Right renal pelvis (tissue), 4 donors: Measurements from ENCODE around the gene TMEM139. TPM values are rescaled to one million over a fixed set of nuclear protein-coding genes. Genes with fewer than 3 reads are reported as not detected.

Experiments used
- DNase-seq, 4 donors: peaks; one replicate each; pipeline ENCODE4 v3.0.0-alpha.2; 2013; ENCODE audit warnings: low read depth in 4 of 4, low spot score in 3 of 4, missing footprints in 1 of 4
- polyA plus RNA-seq, 4 donors: library from polyadenylated mRNA; unstranded; fragments of 120-200 nt; gene quantifications; one replicate each; pipeline ENCODE4 v1.2.1, GENCODE V29; 2013; ENCODE audit not compliant: insufficient read length in 4 of 4

Gene TMEM139
- polyA plus RNA-seq, 4 donors = 57.0 to 76.0 (median 60.8) TPM

DNA sequence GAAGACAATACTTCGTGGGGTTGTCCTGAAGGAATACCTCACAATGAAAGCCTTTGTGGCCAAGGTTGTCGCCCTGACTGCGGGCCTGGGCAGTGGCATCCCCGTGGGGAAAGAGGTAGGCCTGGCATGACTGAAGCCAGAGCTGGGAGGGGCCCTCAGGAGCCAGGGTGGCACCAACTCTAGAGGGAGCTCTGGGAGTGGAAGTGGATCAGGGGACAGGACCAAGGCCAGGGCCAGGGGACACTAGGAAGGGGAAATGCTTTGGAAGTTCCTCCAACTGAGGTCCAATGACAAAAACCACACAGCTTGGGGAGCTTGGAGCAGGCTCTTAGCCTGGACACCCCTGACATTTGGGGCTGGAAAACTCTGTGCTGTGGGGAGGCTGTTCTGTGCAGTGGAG, 37.0 kb downstream of the TMEM139 start:
- DNase-seq = no peak

DNA sequence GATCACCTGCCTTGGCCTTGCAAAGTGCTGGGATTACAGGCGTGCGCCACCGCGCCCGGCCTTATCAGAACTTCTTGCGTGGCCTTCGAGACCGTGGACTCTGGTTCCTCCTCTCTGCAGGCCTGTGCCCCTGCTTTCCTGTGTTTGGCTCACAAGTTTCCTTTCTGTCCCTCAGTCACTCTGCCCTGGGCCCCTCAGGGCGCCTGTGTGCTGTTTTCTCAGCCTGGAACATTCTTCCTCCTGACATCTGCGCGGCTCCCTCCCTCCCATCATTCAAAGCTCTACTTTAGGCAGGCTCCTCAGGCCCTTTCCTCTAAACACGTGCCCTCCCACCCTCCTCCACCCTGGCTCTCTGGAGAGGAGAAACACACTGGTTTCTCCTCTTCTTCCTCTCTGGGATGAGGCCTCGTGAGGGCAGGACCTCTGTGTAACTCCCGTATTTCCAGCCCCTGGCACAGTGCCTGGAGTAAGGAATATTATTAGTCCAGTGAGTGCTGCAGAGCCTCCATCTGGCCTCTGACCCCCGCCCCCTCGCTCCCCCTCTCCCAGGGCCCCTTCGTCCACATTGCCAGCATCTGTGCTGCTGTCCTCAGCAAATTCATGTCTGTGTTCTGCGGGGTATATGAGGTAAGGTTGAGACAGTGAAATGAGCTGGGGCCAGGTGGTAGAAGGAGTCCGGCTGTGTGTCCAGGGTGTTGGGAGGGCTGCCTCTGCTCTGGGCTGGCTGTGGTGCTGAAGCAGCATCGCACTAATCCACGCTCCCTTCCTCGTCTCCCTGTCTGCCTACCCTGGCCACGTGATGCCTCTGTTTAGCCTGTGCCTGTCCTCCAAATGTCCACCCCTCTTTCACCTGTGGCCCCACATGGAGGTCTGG, 38.2 kb downstream of the TMEM139 start:
- peak in 1 of 4 donors; percentile 25 for DNase-seq

DNA sequence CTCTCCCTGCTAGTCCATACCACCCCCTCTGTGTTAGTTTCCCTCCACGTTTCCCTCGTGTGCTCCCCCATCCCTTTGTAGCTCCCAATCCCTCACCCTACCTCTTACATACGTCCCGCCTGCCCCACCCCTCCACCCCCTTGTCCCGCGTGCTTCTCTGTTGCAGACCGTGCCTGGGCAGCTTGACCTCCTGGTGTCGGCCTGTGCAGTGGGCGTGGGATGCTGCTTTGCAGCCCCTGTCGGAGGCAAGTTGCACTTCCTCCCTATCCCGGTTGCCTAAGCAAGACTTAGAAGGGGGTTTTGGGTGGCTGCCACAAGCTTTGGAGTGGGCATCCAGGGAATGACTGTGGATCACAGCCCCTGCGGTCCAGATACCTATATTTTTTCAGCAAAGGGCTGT, 38.9 kb downstream of the TMEM139 start:
- no peak for DNase-seq

DNA sequence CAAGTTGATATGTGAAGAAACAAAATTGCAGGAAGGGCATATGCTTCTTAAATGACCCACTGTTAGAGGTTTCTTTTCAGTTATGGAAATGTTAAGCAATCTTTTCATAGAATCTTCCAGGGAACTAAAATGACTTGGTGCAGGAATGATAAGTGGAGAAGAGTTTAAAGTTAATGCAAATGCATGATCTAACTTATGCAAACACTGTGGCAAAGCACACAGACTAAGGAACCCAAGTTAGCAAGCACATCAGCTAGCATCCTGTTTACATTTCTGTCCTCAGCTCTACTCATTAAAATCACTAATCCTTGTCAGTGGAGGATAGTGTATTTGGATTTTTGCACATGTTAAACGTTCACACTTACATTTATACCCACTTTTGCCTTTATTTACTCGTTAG, 40.5 kb downstream of the TMEM139 start:
- no peak for DNase-seq

DNA sequence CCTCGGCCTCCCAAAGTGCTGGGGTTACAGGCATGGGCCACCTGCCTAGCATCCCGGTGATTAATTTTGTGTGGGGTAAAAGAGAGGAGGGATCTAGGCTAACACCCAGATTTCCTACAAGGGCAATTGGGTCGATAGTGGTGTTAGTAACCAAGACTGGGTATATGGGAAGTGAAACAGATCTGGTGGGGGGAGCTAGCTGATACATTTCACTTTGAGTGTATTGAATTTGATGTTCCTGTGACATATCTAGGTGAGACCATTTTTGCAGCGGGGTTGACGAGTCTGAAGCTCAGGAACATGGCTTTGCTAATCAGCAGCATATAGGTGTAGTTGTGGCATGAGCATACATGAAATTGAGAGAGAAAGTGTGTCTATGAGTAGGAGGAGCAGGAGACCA, 43.1 kb downstream of the TMEM139 start:
- no peak for DNase-seq

DNA sequence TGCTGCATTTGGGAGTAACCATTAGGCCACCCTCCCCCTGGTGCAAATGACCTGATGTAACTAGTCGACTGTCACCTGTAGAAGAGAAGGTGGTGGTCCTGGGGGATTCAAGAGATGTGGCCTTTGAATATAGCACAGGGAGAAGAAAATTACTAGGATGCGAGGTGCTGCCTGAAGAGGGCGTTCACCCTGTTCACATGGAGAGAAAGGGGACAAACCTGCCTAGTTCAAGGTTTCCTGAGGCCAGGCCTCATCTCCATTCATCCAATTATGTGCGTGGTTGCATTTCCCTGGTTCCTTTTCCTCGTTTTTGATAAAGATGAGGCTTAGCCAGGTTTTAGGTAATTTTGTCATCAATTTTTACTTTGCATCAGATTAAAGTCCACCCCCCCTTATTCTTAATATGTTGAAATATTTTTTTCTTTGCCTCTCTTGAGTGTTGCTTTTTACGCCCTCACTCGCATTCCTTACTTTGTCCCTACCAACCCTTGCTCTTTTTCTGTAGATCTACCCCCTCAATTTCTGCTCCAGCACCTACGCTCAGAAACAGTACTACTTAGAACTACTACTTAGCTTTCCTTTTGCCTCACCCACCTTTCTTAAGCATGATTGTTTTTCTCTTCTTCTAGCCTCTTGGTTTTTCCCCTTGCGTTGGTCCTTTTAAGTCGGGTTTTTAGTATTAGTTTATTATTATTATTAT, 44.9 kb downstream of the TMEM139 start:
- no peak for DNase-seq

DNA sequence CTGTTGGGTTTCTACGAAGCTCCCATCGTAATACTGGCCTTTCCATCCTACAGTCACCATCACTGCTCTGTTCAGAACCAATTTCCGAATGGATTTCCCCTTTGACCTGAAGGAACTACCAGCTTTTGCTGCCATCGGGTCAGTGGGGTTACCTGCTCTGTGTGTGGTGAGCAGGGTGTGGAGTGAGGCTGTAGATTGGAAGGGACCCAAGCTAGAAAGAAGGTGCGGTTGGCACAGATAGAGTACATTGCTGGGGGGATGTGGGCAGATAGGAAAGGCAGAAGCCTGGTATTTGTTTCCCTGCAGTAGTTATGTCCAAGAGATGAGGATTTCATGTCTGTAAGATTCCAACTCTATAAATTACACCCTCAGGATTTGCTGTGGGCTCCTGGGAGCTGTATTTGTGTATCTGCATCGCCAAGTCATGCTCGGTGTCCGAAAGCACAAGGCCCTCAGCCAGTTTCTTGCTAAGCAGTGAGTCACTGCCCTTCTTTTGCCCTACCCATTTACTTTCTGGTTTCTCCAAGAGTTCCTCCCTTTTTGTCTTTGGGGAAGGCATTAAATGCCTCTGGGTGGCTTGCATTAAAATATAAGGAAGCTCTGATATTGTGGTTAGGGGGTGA, 46.5 kb downstream of the TMEM139 start:
- no peak for DNase-seq

DNA sequence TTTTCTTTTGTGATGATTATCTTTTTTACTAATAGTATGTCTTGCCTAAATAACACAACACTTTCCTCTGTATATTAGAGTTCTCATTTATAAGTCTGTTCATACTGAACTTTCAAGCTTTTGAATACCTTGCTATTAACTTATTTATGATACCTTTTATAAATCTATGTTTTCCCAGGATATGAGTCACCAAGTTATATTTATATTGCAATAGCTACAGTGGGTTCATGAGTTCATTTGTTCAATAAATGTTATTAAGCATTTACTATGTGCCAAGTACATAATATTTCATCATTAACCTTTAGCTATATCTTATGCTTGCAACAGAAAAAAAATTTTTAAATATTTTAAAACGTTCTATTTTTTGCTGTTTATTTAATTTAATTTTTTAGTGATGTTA, 49.5 kb downstream of the TMEM139 start:
- DNase-seq = no peak

DNA sequence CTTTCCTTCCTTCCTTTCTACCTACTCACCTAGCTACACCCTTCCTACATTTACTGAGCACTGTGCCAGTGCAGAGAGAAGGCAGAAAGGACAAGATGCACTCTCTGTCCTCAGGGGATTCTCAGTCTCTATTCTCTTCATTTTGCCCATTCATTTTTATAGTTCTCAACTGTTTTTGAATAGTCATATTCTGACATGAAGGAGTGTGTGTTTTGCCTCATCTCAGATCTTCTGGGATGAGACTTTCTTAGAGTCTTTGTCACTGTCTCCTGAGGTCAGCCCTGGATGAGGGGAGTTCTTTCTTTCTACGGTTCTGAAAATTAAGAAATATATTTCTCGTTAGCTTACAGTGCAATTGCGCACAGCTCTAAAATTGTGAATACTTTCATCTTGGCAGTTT, 52.5 kb downstream of the TMEM139 start:
- DNase-seq = no peak

Other genes starting within 250 kb of the TMEM139 start
- not detected for gene OR6V1, start 232.6 kb upstream of the TMEM139 start, polyA plus RNA-seq
- not detected for gene PIP, start 152.9 kb upstream of the TMEM139 start, polyA plus RNA-seq
- gene TAS2R39, start 101.5 kb upstream of the TMEM139 start, polyA plus RNA-seq = not detected
- not detected for gene TAS2R40, start 62.9 kb upstream of the TMEM139 start, polyA plus RNA-seq
- gene GSTK1, start 21.5 kb upstream of the TMEM139 start, polyA plus RNA-seq = 100 to 1,000 TPM; 192 to 226 (median 217) TPM
- gene CASP2, start 3.4 kb downstream of the TMEM139 start, polyA plus RNA-seq = 10 to 100 TPM; 46.6 to 57.5 (median 48.5) TPM
- under 1 TPM; 0.11 to 0.21 (median 0.17) TPM for gene CLCN1, start 31.2 kb downstream of the TMEM139 start, polyA plus RNA-seq
- gene FAM131B, start 77.8 kb downstream of the TMEM139 start, polyA plus RNA-seq = 1 to 10 TPM; 2.1 to 3.0 (median 2.5) TPM
- 100 to 1,000 TPM in 1 of 4 donors, 10 to 100 TPM in 3; 75.8 to 120 (median 89.8) TPM for gene ZYX, start 96.4 kb downstream of the TMEM139 start, polyA plus RNA-seq
- gene EPHA1, start 123.9 kb downstream of the TMEM139 start, polyA plus RNA-seq = 10 to 100 TPM; 16.5 to 22.5 (median 17.6) TPM
- not detected for gene TAS2R60, start 158.5 kb downstream of the TMEM139 start, polyA plus RNA-seq
- not detected for gene TAS2R41, start 192.9 kb downstream of the TMEM139 start, polyA plus RNA-seq